Measurements from ENCODE around the gene MAPKAP1. TPM values are rescaled to one million over a fixed set of nuclear protein-coding genes. Genes with fewer than 3 reads are reported as not detected.

MAPKAP1 gene
- total RNA-seq, 2 experiments from 2014 or later: 58.7 to 63.6 TPM

- Mint-ChIP-seq H3K27ac (no peak overlapping the region), H3K36me3 (ENCODE audit: low read depth) (no peaks in the 10 kb centered on the region), H3K4me1 (no peaks in the 10 kb centered on the region), H3K4me3 (no peak overlapping the region), H3K9me3 (no peaks in the 10 kb centered on the region), H3K27me3 (no peaks in the 10 kb centered on the region)
- ChIA-PET CTCF (interaction anchor here (0.5 to 1.5 kb wide), 3 partner anchors 21 to 155 kb away, joined by 3 to 4 read pairs (median 3); no protein-coding TSS in a partner anchor), POLR2A (no interaction called here)
- no peak for DNase-seq
These were observed 278.0 kb downstream of the MAPKAP1 start for GRCh38 chr9:125428902-125429467.

DNA sequence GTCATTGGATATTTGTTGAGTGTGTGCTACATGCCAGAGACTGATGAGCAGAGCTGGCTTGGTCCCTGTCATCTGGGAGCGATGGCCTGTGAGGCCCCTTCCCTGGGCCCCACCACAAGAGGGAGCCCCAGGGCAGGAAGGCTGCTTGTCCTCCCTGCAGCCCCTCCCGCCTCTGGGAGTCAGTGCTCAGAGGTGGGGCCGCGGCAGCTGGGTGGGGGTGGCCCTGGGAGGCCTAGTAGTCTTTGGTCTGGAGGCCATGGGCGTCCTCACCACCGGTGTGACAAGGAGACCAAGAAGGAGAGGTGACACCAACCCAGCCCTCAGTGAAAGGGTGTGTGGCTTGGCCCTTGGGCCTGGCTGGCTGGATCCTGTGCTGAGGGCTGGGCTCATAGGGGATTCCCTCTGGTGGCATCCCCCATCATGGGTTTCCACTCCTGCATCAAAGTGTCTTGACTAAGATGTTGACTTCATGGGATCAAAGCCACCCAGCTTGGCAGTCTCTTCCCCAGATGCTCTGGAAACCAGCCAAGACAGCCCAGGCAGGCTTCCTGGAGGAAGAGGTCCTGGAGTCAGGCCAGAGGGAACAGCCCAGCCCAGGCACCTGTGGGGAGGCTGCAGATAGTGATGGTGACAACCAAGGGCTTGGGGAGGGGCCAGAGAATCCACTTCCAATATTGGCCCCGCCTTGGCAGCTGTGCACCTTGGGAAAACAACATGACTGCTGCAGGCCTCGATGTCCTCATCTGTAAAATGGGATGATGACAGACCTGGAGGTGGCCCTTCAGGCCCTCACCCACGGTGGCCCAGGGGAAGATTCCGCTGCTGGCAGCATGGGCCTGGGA, 278.7 kb downstream of the MAPKAP1 start:
- H3K36me3 Mint-ChIP-seq (ENCODE audit: low read depth): no peaks in the 10 kb centered on the region
- POLR2A ChIA-PET: no interaction called here
- no peaks in the 10 kb centered on the region for H3K27me3 Mint-ChIP-seq
- peak; percentile 17 for DNase-seq
- no peaks in the 10 kb centered on the region for H3K9me3 Mint-ChIP-seq
- H3K27ac Mint-ChIP-seq: no peak overlapping the region
- H3K4me3 Mint-ChIP-seq: no peak overlapping the region
- CTCF ChIA-PET: interaction anchor here (0.5 to 1.5 kb wide), 4 partner anchors 20 to 997 kb away, joined by 3 to 4 read pairs (median 3); no protein-coding TSS in a partner anchor
- no peaks in the 10 kb centered on the region for H3K4me1 Mint-ChIP-seq

DNA sequence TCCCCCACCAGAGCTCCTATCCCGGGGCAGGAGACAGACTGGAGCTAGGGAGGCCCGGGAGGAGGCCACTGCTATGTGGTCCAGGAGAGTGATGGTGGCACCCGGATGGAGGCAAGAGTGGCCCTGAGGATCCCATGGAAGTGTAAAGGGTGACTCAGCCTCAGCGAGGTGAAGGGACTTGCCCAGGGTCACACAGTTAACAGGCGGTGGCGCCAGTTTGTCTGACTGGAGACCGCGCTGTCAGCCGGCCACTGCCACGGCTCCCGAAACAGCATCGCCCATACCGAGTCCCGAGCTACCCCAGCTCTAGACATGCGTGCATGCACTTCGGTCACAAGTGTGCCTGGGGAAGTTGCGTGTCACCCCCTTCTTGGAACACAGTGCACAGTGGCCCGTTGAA, 279.5 kb downstream of the MAPKAP1 start:
- Mint-ChIP-seq H3K36me3 (ENCODE audit: low read depth) (no peaks in the 10 kb centered on the region), H3K4me3 (no peak overlapping the region), H3K4me1 (no peaks in the 10 kb centered on the region), H3K9me3 (no peaks in the 10 kb centered on the region), H3K27ac (no peak overlapping the region), H3K27me3 (no peaks in the 10 kb centered on the region)
- POLR2A ChIA-PET: no interaction called here
- DNase-seq: no peak
- CTCF ChIA-PET: interaction anchor here (1.4 kb wide), 1 partner anchor 35 kb away, joined by 3 read pairs; no protein-coding TSS in a partner anchor

- H3K27me3 Mint-ChIP-seq: no peaks in the 10 kb centered on the region
These were observed 280.1 kb downstream of the MAPKAP1 start for GRCh38 chr9:125426926-125427325.

GRCh38 chr9:125425901-125426515, 281.0 kb downstream of the MAPKAP1 start:
- Mint-ChIP-seq H3K36me3 (ENCODE audit: low read depth) (no peaks in the 10 kb centered on the region), H3K27me3 (peaks cover 1% of the 10 kb centered on the region), H3K4me3 (no peak overlapping the region), H3K9me3 (no peaks in the 10 kb centered on the region), H3K4me1 (no peaks in the 10 kb centered on the region), H3K27ac (no peak overlapping the region)
- POLR2A ChIA-PET: no interaction called here
- CTCF ChIA-PET: interaction anchor here (0.7 kb wide), 1 partner anchor 396 kb away, joined by 5 read pairs; no protein-coding TSS in a partner anchor
- no peak for DNase-seq

More at GRCh38 chr9:125426926-125427325, 280.1 kb downstream of the MAPKAP1 start:
- Mint-ChIP-seq H3K4me1 (no peaks in the 10 kb centered on the region), H3K4me3 (no peak overlapping the region), H3K9me3 (no peaks in the 10 kb centered on the region), H3K36me3 (ENCODE audit: low read depth) (no peaks in the 10 kb centered on the region), H3K27ac (no peak overlapping the region)
- ChIA-PET CTCF (interaction anchor here (0.7 kb wide), 1 partner anchor 395 kb away, joined by 5 read pairs; no protein-coding TSS in a partner anchor), POLR2A (interaction anchor here (0.5 kb wide), 1 partner anchor 594 kb away, joined by 5 read pairs; no protein-coding TSS in a partner anchor)
- no peak for DNase-seq

DNA sequence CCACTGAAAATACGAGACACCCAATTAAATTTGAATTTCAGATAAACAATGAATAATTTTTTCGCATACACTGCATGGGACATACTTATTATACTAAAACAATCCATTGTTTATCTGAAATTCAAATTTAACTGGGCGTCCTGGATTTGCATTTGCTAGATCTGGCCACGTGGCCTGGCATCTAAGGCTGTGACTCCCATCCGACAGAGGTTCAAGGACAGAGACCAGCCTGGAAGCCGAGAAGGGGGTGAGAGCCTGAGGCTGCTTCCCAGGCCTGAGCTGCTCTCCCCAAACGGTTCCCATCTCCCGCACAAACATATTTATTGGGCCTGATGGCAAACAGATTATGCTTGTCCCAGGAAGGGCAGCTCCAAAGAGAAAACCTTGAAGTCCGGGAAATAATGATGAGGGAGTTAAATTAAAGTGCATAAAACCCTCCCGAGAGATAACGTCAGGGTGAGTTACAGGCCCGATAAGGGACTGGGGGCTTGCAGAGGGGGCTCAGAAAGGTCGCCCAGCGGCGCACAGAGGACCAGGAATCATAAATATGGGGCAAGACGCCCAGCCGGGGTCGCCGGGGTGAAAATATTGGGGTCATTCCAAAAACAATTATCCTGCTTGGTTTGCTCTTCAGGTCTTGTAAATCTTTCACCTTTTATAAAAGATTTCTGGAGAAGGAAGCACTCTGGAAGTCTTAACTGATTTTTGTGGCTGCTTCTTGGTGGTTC, 281.7 kb downstream of the MAPKAP1 start:
- Mint-ChIP-seq H3K9me3 (no peaks in the 10 kb centered on the region), H3K4me3 (no peak overlapping the region), H3K4me1 (no peaks in the 10 kb centered on the region), H3K27ac (no peak overlapping the region), H3K36me3 (ENCODE audit: low read depth) (no peaks in the 10 kb centered on the region), H3K27me3 (peaks cover 1% of the 10 kb centered on the region)
- POLR2A ChIA-PET: no interaction called here
- DNase-seq: no peak
- CTCF ChIA-PET: no interaction called here

DNA sequence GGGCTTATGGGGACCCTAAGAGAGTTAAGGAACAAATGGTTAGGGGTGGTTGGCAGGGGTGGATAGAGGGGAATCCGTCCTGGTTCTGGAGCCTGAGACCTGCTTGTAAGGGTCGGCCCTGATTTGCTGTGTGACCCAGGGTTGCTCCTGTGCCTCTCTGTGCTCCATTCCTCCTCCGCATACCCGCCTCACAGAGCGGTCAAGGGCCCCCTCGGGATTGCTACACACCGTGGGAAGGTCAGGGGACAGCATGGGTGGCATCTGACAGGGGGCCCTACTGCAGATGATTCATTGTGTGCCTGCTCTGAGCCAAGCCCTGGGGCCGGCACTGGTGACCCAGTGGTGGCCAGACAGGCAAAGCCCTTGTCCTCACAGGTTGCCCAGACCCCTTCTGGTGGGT, 283.0 kb downstream of the MAPKAP1 start:
- POLR2A ChIA-PET: no interaction called here
- CTCF ChIA-PET: interaction anchor here (1.5 kb wide), 1 partner anchor 16 kb away, joined by 4 read pairs; no protein-coding TSS in a partner anchor
- Mint-ChIP-seq H3K4me1 (no peaks in the 10 kb centered on the region), H3K27ac (no peak overlapping the region), H3K9me3 (no peaks in the 10 kb centered on the region), H3K4me3 (no peak overlapping the region), H3K27me3 (peaks cover 1% of the 10 kb centered on the region), H3K36me3 (ENCODE audit: low read depth) (no peaks in the 10 kb centered on the region)
- DNase-seq: no peak

DNA sequence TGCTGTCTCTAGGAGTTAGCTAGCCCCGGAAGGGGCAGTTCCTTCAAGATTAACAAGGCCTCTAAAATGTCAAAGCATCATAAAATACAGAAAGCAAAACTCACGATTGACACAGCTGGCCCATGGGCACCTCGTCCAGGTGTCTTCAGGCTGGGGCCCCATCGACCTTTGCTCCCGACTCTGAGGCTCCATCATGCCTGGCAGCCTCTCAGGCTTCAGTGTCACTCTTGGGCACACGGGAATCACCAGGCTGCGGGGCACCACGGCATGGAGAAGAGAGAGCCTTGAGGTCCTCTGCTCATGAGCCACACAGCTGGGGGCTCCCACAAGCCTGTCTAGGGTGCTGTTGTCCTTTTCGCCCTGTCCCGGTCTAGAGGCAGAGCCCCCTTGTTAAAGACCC, 284.2 kb downstream of the MAPKAP1 start:
- CTCF ChIA-PET: interaction anchor here (1.5 kb wide), 1 partner anchor 15 kb away, joined by 4 read pairs; no protein-coding TSS in a partner anchor
- H3K4me3 Mint-ChIP-seq: no peak overlapping the region
- H3K4me1 Mint-ChIP-seq: no peaks in the 10 kb centered on the region
- no peak overlapping the region for H3K27ac Mint-ChIP-seq
- no peaks in the 10 kb centered on the region for H3K9me3 Mint-ChIP-seq
- no peak for DNase-seq
- no peaks in the 10 kb centered on the region for H3K36me3 Mint-ChIP-seq (ENCODE audit: low read depth)
- H3K27me3 Mint-ChIP-seq: peaks cover 1% of the 10 kb centered on the region
- POLR2A ChIA-PET: no interaction called here

GRCh38 chr9:125421591-125422181, 285.3 kb downstream of the MAPKAP1 start:
- no peaks in the 10 kb centered on the region for H3K4me1 Mint-ChIP-seq
- H3K27me3 Mint-ChIP-seq: peaks cover 1% of the 10 kb centered on the region
- ChIA-PET POLR2A (no interaction called here), CTCF (no interaction called here)
- no peak for DNase-seq
- H3K27ac Mint-ChIP-seq: no peak overlapping the region
- H3K9me3 Mint-ChIP-seq: no peaks in the 10 kb centered on the region
- no peaks in the 10 kb centered on the region for H3K36me3 Mint-ChIP-seq (ENCODE audit: low read depth)
- no peak overlapping the region for H3K4me3 Mint-ChIP-seq

- H3K4me3 Mint-ChIP-seq: no peak overlapping the region
- H3K27ac Mint-ChIP-seq: no peak overlapping the region
- peaks cover 1% of the 10 kb centered on the region for H3K27me3 Mint-ChIP-seq
- DNase-seq: no peak
- no peaks in the 10 kb centered on the region for H3K9me3 Mint-ChIP-seq
- ChIA-PET POLR2A (no interaction called here), CTCF (interaction anchor here (0.5 kb wide), 1 partner anchor 26 kb away, joined by 3 read pairs; no protein-coding TSS in a partner anchor)
- H3K36me3 Mint-ChIP-seq (ENCODE audit: low read depth): no peaks in the 10 kb centered on the region
- H3K4me1 Mint-ChIP-seq: no peaks in the 10 kb centered on the region
These were observed 285.8 kb downstream of the MAPKAP1 start for GRCh38 chr9:125421166-125421565.

DNA sequence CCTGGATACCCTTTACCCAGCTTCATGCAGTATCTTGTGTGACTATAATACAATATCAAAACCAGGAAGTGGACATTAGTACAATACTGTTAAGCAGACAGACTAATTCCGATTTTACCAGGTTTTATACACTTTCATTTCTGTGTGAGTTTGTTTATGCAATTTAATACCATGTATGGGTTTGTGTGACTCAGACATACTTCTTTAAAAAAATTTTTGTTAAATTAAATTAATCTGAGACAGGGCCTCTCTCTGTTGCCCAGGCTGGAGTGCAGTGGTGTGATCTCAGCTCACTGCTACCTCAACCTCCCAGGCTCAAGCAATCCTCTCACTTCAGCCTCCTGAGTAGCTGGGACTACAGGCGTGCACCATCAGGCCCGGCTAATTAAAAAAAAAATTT, 288.6 kb downstream of the MAPKAP1 start:
- no peaks in the 10 kb centered on the region for H3K36me3 Mint-ChIP-seq (ENCODE audit: low read depth)

GRCh38 chr9:125416517-125416916, 290.5 kb downstream of the MAPKAP1 start:
- POLR2A ChIA-PET: no interaction called here
- Mint-ChIP-seq H3K36me3 (ENCODE audit: low read depth) (no peaks in the 10 kb centered on the region), H3K27me3 (peaks cover 1% of the 10 kb centered on the region), H3K4me3 (no peak overlapping the region), H3K4me1 (no peaks in the 10 kb centered on the region), H3K9me3 (no peaks in the 10 kb centered on the region), H3K27ac (no peak overlapping the region)
- CTCF ChIA-PET: interaction anchor here (0.7 to 1.7 kb wide), 2 partner anchors 9 to 34 kb away, joined by 3 to 5 read pairs; no protein-coding TSS in a partner anchor
- DNase-seq: no peak

More for the DNA sequence above, 288.6 kb downstream of the MAPKAP1 start:
- ChIA-PET POLR2A (no interaction called here), CTCF (interaction anchor here (2.0 kb wide), 1 partner anchor 11 kb away, joined by 6 read pairs; no protein-coding TSS in a partner anchor)
- Mint-ChIP-seq H3K27me3 (peaks cover 1% of the 10 kb centered on the region), H3K4me3 (no peak overlapping the region), H3K27ac (no peak overlapping the region), H3K9me3 (no peaks in the 10 kb centered on the region), H3K4me1 (no peaks in the 10 kb centered on the region)
- no peak for DNase-seq

Data from activated CD4-positive, alpha-beta T cell treated with anti-CD3 and anti-CD28 coated beads, Interleukin-2, amount 10 ng/mL, durations not matched to agents 7 days and 5 days (primary cell).